K562 (cell line): Measurements from ENCODE around the gene CRNKL1. TPM values are rescaled to one million over a fixed set of nuclear protein-coding genes. Genes with fewer than 3 reads are reported as not detected.

ENCODE experiments used
- CXXC5 ChIP-seq: fragments of 250-450 bp; sonication (Bioruptor Pico); IDR thresholded peaks from 2 replicates; pipeline ENCODE4 v1.8.0; 2022; ENCODE audit warnings: inconsistent platforms, mild to moderate bottlenecking, moderate library complexity
- E2F1 ChIP-seq: sonication (generic); formaldehyde crosslinking; IDR thresholded peaks from 2 replicates; pipeline ENCODE4 v1.8.1; 2023; ENCODE audit warnings: mild to moderate bottlenecking, missing genetic modification reagents, moderate library complexity
- ETS1 ChIP-seq: conservative IDR thresholded peaks from 2 replicates; pipeline ENCODE4 v1.6.1; 2011; ENCODE audit warnings: low read depth, mild to moderate bottlenecking, low read length; ENCODE audit not compliant: control insufficient read depth
- FOXK2 ChIP-seq, 2 experiments: fragments of 450-650 bp; IDR thresholded peaks in 1 of 2; conservative IDR thresholded peaks in 1 of 2; 2 replicates each; pipeline ENCODE4 v1.6.1; 2016; ENCODE audit warnings: low read depth in 2 of 2, mild to moderate bottlenecking in 1 of 2
- ID3 ChIP-seq, 2 experiments: fragments of 250-450 bp in 1 of 2; fragments of 450-650 bp in 1 of 2; sonication (Bioruptor Pico) in 1 of 2; IDR thresholded peaks; 2 replicates each; pipeline versions ENCODE4 v1.6.1 to v1.8.0; 2016 to 2021; ENCODE audit warnings: mild to moderate bottlenecking in 2 of 2, moderate library complexity in 2 of 2, missing compliant biosample characterization in 1 of 2, missing genetic modification characterization in 1 of 2
- KLF16 ChIP-seq: IDR thresholded peaks from 2 replicates; pipeline ENCODE4 v1.6.1; 2016; ENCODE audit warnings: antibody characterized with exemption
- MYC ChIP-seq, 2 experiments: fragments of 250-450 bp in 1 of 2; sonication (Bioruptor Pico) in 1 of 2; IDR thresholded peaks; 2 replicates each; pipeline versions ENCODE4 v1.5.1 to v1.6.1; 2012 to 2021; ENCODE audit warnings: low read depth in 2 of 2, borderline replicate concordance in 1 of 2, improper control_type of control experiment in 1 of 2, low read length in 1 of 2, mild to moderate bottlenecking in 1 of 2, moderate library complexity in 1 of 2
- NFIC ChIP-seq: fragments of 450-650 bp; IDR thresholded peaks from 2 replicates; pipeline ENCODE4 v1.6.1; 2017; ENCODE audit warnings: mild to moderate bottlenecking, inconsistent platforms
- SNRNP70 ChIP-seq: fragments of 200-400 bp; formaldehyde crosslinking; optimal IDR thresholded peaks from 2 replicates; pipeline ENCODE3; 2017; ENCODE audit warnings: low read depth, low read length
- SPI1 ChIP-seq: IDR thresholded peaks from 2 replicates; pipeline ENCODE4 v1.6.1; 2011; ENCODE audit warnings: low read depth, low read length, control low read depth, borderline replicate concordance
- ZNF398 ChIP-seq: fragments of 250-450 bp; sonication (Bioruptor Pico); IDR thresholded peaks from 2 replicates; pipeline ENCODE4 v1.8.0; 2021; ENCODE audit warnings: moderate library complexity, mild to moderate bottlenecking, inconsistent platforms
- ZNF79 ChIP-seq: fragments of 250-450 bp; sonication (Bioruptor Pico); IDR thresholded peaks from 2 replicates; pipeline ENCODE4 v1.4.0; 2020; ENCODE audit warnings: low read depth, mild to moderate bottlenecking, moderate library complexity
- polyA plus RNA-seq, 8 experiments: library from polyadenylated mRNA; depleted of rRNA in 4 of 8; stranded (reverse) in 5 of 8; unstranded in 3 of 8; fragments of >200 nt; fragmentation: Nextera tagmentation in 2 of 8; fragmentation: Illumina TruSeq in 1 of 8; extraction: Ambion mirVana in 2 of 8; extraction: Trizol in 1 of 8; gene quantifications; 2 replicates each; pipeline versions ENCODE4 v1.2.1 to v1.2.3, GENCODE V29; 2011 to 2014; ENCODE audit warnings: inconsistent platforms in 1 of 8, missing spikeins in 1 of 8
- total RNA-seq, 7 experiments: library from RNA; depleted of rRNA in 6 of 7; stranded (reverse); fragments of >200 nt in 6 of 7; fragmentation: Illumina TruSeq in 2 of 7; extraction: Trizol in 2 of 7; gene quantifications; 2 replicates each; pipeline versions ENCODE4 v1.2.1 to v1.2.3, GENCODE V29; 2011 to 2021; ENCODE audit warnings: low replicate concordance in 1 of 7
- TF ChIP-seq, protein P1 (sequence below): fragments of 450-650 bp; IDR thresholded peaks from 2 replicates; pipeline ENCODE4 v1.6.1; 2014; ENCODE audit warnings: low read depth, mild to moderate bottlenecking, moderate library complexity, borderline replicate concordance
- TF ChIP-seq, protein P2 (sequence below): fragments of 450-650 bp; formaldehyde crosslinking; IDR thresholded peaks from 2 replicates; pipeline ENCODE4 v1.4.0; 2020; ENCODE audit warnings: mild to moderate bottlenecking, moderate library complexity
- TF ChIP-seq, protein P3 (sequence below): IDR thresholded peaks from 2 replicates; pipeline ENCODE4 v1.6.1; 2016; ENCODE audit warnings: missing genetic modification characterization, missing compliant biosample characterization

Gene CRNKL1
- total and polyA plus RNA-seq, 9 of the 15 experiments (the other 6 are each of a cell fraction or from before 2014, with no cell fraction given) = 8.1 to 17.0 (median 11.7) TPM

GRCh38 chr20:20017001-20017843 lies 35.0 kb downstream of the CRNKL1 start, which contains the start of gene NAA20 (continued):
- TF ChIP-seq, protein P1, sequence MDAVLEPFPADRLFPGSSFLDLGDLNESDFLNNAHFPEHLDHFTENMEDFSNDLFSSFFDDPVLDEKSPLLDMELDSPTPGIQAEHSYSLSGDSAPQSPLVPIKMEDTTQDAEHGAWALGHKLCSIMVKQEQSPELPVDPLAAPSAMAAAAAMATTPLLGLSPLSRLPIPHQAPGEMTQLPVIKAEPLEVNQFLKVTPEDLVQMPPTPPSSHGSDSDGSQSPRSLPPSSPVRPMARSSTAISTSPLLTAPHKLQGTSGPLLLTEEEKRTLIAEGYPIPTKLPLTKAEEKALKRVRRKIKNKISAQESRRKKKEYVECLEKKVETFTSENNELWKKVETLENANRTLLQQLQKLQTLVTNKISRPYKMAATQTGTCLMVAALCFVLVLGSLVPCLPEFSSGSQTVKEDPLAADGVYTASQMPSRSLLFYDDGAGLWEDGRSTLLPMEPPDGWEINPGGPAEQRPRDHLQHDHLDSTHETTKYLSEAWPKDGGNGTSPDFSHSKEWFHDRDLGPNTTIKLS = peak; percentile 51; the same call in 1 of the 2 replicates
- TF ChIP-seq KLF16 = no peak
- TF ChIP-seq CXXC5 (CRISPR knock-in tag) = peak; percentile 89
- no peak for TF ChIP-seq ID3 (CRISPR knock-in tag; IDR thresholded peaks at IDR 0.05)
- no peak for TF ChIP-seq ID3 (tag; IDR thresholded peaks at IDR 0.05)
- no peak for TF ChIP-seq SPI1
- TF ChIP-seq, protein P2, sequence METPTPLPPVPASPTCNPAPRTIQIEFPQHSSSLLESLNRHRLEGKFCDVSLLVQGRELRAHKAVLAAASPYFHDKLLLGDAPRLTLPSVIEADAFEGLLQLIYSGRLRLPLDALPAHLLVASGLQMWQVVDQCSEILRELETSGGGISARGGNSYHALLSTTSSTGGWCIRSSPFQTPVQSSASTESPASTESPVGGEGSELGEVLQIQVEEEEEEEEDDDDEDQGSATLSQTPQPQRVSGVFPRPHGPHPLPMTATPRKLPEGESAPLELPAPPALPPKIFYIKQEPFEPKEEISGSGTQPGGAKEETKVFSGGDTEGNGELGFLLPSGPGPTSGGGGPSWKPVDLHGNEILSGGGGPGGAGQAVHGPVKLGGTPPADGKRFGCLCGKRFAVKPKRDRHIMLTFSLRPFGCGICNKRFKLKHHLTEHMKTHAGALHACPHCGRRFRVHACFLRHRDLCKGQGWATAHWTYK (CRISPR knock-in tag) = no peak
- TF ChIP-seq NFIC = no peak; the same call in 1 of the 2 replicates
- TF ChIP-seq, protein P3, sequence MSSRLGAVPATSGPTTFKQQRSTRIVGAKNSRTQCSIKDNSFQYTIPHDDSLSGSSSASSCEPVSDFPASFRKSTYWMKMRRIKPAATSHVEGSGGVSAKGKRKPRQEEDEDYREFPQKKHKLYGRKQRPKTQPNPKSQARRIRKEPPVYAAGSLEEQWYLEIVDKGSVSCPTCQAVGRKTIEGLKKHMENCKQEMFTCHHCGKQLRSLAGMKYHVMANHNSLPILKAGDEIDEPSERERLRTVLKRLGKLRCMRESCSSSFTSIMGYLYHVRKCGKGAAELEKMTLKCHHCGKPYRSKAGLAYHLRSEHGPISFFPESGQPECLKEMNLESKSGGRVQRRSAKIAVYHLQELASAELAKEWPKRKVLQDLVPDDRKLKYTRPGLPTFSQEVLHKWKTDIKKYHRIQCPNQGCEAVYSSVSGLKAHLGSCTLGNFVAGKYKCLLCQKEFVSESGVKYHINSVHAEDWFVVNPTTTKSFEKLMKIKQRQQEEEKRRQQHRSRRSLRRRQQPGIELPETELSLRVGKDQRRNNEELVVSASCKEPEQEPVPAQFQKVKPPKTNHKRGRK (tag) = no peak
- TF ChIP-seq ZNF398 = no peak
- no peak; the same call in 1 of the 2 replicates for TF ChIP-seq ETS1
- TF ChIP-seq E2F1 (CRISPR knock-in tag) = no peak
- TF ChIP-seq MYC (IDR thresholded peaks at IDR 0.05; ENCODE audit: low read depth, low read length) = peak; percentile 68
- no peak for TF ChIP-seq MYC (CRISPR knock-in tag; IDR thresholded peaks at IDR 0.05; ENCODE audit: borderline replicate concordance, low read depth)
- TF ChIP-seq FOXK2 (conservative IDR thresholded peaks at IDR 0.05 in 1 of 2, IDR thresholded peaks at IDR 0.05 in 1 of 2; ENCODE audit: low read depth in 2 of 2) = 0 out of 4 replicates have a peak, but pooled peaks of 1 of the 2 experiments have one; percentile 19
- TF ChIP-seq SNRNP70 = no peak
- TF ChIP-seq ZNF79 = no peak
